NCI-H2171 (cell line): ENCODE measurements around the gene CECR2.

Experiments
- DNase-seq: peaks from one replicate; lab custom pipeline; 2025; lab: John Stamatoyannopoulos, UW

CECR2 gene

DNA sequence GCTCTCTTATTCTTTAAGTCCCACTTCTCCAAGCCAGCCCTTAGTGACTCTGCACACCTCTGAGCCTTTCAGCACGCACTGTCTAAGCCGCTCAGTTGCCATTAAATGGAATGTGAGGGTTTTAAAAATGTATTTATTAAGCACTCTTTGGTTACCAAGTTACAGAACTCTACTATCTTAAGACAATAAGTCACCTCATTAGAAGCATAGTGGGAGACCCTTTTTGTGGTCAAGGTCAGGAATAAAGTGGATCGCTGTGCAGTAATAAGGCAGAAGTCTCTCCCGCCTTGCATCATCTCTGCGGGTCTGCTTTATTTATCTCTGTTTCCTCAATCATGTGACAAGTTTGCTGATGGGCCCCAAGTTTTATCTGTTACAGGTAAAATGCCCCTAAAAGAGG lies 205.9 kb downstream of the CECR2 start:
- no peak for DNase-seq

DNA sequence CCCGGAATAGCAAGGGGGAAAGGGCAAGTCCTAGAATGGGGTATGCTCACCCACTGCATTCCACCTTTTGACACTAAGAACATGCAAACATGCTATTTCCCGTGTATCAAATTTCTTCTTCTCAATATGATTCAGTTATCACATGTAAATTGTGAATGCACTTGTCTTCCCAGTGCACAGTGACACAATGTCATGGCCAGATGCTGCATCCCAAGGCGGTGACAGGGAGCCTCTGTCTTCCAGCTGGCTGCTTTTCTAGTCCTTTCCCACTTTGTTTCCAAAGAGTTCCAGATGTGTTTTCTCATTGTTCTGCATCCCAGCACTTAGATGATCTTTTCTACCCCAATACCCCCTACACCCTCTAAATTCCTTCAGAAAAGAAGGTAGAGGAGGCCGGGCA lies 206.4 kb downstream of the CECR2 start:
- DNase-seq, result no peak

GRCh38 chr22:17576470-17576869 lies 207.2 kb downstream of the CECR2 start:
- no peak for DNase-seq

GRCh38 chr22:17578136-17578754 lies 209.0 kb downstream of the CECR2 start:
- no peak for DNase-seq

- DNase-seq, result no peak
These were observed 210.3 kb downstream of the CECR2 start for GRCh38 chr22:17579535-17579981.

GRCh38 chr22:17580441-17581031 lies 211.3 kb downstream of the CECR2 start:
- DNase-seq, result no peak

DNA sequence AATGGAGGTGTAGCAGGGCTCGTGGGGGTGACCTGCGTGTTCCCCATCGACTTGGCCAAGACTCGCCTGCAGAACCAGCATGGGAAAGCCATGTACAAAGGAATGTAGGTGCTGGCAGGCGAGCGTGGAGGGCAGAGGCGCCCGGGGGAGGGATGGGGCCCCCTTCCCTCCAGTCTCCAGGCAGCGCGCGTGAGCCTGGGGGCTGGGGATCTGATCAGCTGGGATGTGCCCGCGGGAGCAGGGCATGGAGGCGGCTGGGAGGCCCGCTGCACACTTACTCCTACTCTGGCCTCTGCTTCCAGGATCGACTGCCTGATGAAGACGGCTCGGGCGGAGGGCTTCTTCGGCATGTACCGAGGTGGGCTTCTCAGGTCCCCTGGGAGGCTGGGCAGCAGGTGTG lies 211.8 kb downstream of the CECR2 start:
- DNase-seq, result no peak

GRCh38 chr22:17581631-17582030 lies 212.4 kb downstream of the CECR2 start:
- no peak for DNase-seq

DNA sequence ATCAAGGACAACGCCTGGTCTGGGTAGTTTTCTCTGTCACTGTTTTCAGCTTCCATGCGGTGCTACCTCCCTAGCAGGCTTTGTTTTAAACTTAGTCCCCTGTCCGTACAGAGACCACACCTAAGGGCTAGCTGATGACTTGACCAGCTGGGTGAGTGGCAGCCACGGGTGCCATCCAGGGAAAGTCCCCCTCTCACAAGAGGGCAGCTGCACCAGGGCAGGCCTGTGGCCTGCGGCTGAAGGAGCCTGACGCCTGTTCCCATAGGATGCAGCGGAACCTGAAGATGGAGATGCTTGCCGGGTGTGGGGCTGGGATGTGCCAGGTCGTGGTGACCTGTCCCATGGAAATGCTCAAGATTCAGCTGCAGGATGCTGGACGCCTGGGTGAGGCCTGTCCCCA lies 213.9 kb downstream of the CECR2 start:
- no peak for DNase-seq

DNA sequence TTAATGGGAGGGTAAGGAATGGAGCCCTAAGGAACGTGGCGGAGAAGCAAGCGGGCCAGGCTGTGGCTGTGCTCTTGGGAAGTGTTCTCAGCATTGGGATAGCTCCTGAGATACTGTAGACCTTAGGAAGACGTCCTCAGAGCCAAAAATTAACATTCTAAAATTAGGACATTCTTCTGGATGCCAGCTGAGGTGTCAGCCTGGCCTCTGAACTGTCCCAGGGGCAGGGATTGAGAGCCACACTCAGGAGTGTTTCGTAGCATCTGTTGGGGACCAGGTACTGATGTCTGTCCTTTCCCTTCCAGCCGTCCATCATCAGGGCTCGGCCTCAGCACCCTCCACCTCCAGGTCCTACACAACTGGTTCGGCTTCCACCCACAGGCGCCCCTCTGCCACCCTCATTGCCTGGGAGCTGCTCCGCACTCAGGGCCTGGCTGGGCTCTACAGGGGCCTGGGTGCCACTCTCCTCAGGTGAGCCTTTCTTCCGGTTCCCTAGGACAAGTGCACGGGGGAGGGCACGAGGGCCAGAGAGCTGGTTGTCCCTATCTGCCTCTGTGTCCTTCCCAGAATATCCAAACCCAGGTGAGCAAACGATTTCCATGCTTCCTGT lies 217.7 kb downstream of the CECR2 start:
- no peak for DNase-seq

- peak; percentile 35 for DNase-seq
These were observed 218.4 kb downstream of the CECR2 start for GRCh38 chr22:17587629-17588028.

GRCh38 chr22:17588606-17589005 lies 219.3 kb downstream of the CECR2 start:
- DNase-seq, result no peak

DNA sequence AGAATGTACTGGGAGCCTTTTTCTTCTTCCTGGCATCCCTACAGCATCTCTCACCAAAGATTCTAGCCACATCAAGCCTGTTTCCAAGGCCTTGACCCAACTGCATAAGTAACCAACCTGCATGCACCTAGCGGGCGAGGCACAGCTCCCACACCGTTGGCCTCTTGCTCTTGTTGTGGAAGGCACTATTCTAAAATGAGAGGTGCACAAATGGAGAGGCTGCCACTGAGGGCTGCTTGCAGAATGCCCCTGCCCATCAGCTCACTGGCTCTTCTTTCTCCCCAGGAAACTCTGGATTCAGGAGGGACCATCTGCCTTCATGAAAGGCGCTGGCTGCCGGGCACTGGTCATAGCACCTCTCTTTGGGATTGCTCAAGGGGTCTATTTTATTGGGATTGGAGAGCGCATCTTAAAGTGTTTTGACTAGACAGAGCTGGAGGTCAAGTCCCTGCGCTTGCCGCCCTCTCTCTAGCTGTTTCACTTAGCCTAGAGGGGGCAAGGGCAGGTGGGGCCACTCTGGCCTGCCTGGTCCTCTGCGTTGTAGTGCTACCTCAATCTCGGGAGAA lies 220.6 kb downstream of the CECR2 start:
- no peak for DNase-seq

DNA sequence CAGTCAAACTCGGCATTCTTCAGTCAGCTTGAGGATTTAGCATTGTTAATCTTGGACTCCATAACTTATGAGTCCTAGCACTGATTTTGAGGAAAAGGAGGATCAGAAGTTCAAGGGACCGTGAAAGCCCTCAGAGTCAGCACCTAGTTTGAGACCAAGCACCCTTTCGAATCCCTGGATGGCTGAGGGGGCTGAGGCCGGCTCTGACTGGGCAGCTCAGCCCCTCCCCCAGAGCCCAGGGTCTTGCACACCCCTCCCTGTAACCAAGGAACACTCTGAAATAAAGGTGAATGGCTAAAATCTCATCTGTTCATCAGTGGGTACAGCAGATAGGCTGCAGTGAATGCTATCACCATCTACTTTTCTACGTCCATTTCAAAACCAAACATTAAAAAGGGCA lies 221.3 kb downstream of the CECR2 start:
- DNase-seq, result no peak

DNA sequence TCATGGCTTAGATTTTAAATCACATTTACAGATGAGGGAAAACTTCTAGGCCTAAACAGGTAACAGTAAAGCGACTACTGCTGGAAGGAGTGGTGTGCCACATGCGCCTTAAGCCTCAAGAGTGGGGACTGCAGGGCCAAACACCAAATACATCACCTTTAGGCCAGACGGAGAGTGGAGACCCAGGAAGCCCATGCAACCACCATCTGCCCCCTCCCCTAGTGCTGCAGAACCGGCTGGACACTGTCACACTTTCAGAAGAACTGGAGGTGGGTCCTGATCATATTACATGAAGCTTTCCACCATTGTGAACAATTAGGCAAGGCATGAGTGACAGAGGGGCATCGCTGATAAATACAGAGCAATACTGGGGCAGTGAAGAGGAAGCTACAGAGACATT lies 222.9 kb downstream of the CECR2 start:
- no peak for DNase-seq

DNA sequence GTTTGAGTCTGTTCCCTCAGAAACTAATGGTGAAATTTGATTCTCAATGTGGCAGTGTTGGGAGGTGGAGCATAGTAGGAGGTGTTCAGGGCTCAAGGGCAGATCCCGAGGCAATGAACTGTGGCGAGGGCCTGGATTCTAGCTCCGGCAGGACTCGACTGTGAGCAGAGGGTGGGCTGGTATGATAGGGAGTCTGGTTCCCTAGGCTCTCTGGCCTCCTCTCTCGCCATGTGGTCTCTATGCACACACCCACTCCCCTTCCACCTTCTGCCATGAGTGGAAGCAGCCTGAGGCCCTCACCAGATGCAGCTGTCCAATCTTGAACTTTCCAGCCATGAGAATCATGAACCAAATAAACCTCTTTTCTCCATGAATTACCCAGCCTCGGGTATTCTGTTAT lies 227.0 kb downstream of the CECR2 start:
- DNase-seq, result no peak

DNA sequence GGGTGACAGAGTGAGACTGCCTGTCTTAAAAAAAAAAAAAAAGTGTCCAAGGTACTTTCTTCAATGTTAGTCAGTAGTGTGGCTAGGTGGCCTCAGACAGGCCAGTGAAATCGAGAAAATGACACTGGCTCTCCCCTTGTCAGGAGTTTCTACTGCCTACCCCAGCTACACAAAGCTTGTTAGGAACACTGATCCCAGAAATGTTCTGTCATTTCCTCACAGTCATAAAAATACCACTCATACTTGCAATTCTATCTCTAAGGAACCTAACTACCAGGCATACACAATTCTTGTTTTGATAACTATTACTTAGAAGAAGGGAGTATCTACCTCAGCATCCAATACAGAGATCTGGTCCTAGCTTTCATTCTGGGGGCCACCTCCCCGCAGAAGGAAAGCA lies 228.0 kb downstream of the CECR2 start:
- no peak for DNase-seq

- DNase-seq, result no peak
These were observed 229.1 kb downstream of the CECR2 start for GRCh38 chr22:17598318-17598717.

- DNase-seq, result no peak
These were observed 231.8 kb downstream of the CECR2 start for GRCh38 chr22:17601031-17601430.

DNA sequence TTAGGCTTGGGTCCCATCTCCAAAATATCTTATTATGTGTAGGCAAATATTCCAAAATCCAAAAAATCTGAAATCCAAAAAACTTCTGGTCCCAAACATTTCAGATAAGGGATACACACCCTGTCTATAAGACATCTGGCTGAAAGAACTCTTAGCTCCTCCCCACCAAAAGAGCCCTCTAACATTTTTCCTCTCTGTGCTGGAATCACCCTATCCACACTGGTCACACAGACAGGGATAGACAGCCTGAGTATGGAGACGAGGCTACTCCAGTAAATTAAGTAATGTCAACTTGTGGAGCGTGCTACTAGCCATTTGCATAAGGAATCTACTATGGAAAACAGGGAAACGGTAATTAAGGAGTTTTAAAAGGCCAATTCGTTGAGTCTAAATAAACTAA lies 234.4 kb downstream of the CECR2 start:
- no peak for DNase-seq

- peak; percentile 17 for DNase-seq
These were observed 237.2 kb downstream of the CECR2 start for GRCh38 chr22:17606496-17606895.
